IMR-90 (cell line): ENCODE measurements around the gene LAGE3. TPM values are rescaled to one million over a fixed set of nuclear protein-coding genes. Genes with fewer than 3 reads are reported as not detected.

Experiments
- ATAC-seq: fragments of 200-7000 bp; cut with Tn5 transposase; 2 replicates; pipeline ENCODE4 v1.9.1; 2020; ENCODE audit warnings: low read depth, mild to moderate bottlenecking, moderate library complexity
- BruUV-seq: library from RNA; stranded (reverse); fragments of 400-500 nt; replicated peaks from 2 replicates; lab custom pipeline; 2021; lab: Mats Ljungman, UMichigan
- CTCF ChIA-PET: fragments of 300-600 bp; formaldehyde crosslinking; extraction: SDS; loops from one replicate; lab custom pipeline; 2021; ENCODE audit warnings: antibody characterized with exemption; lab: Yijun Ruan, JAX
- POLR2A ChIA-PET: fragments of 300-600 bp; sonication (Branson Sonifier 250); formaldehyde crosslinking; loops from one replicate; lab custom pipeline; 2022; ENCODE audit warnings: antibody characterized with exemption; ENCODE audit not compliant: unreplicated experiment; lab: Charles Lee
- DNase-seq: peaks from one replicate; pipeline ENCODE4 v3.0.0; 2013
- H2AFZ ChIP-seq: replicated peaks from 2 replicates; pipeline ENCODE3; 2013; ENCODE audit warnings: low read length, mild to moderate bottlenecking; ENCODE audit not compliant: poor library complexity
- H2AK5ac ChIP-seq: 2 replicates; pipeline ENCODE4 v1.6.1; 2013; ENCODE audit warnings: low read depth, low read length, inconsistent platforms
- H2AK9ac ChIP-seq: replicated peaks from 2 replicates; pipeline ENCODE3; 2013; ENCODE audit warnings: mild to moderate bottlenecking, low read depth, low read length, moderate library complexity; ENCODE audit not compliant: poor library complexity
- H2BK120ac ChIP-seq: 2 replicates; pipeline ENCODE4 v1.6.1; 2013; ENCODE audit warnings: low read depth, low read length, inconsistent platforms
- H2BK15ac ChIP-seq: 3 replicates; pipeline ENCODE4 v1.6.1; 2013; ENCODE audit warnings: low read depth, low read length, inconsistent platforms
- H2BK20ac ChIP-seq: 2 replicates; pipeline ENCODE4 v1.6.1; 2013; ENCODE audit warnings: low read depth, mild to moderate bottlenecking, inconsistent platforms, low read length, moderate library complexity
- H2BK5ac ChIP-seq: 2 replicates; pipeline ENCODE4 v1.6.1; 2013; ENCODE audit warnings: mild to moderate bottlenecking, low read depth, low read length, inconsistent platforms; ENCODE audit not compliant: poor library complexity, severe bottlenecking
- H3K14ac ChIP-seq: replicated peaks from 2 replicates; pipeline ENCODE4 v1.6.1; 2013; ENCODE audit warnings: low read depth, low read length, inconsistent platforms
- H3K18ac ChIP-seq: 2 replicates; pipeline ENCODE4 v1.6.1; 2013; ENCODE audit warnings: low read depth, low read length, control low read depth
- H3K23ac ChIP-seq: 2 replicates; pipeline ENCODE4 v1.6.1; 2013; ENCODE audit warnings: low read depth, low read length, inconsistent platforms
- H3K27ac ChIP-seq: 2 replicates; pipeline ENCODE4 v1.5.1; 2013; ENCODE audit warnings: mild to moderate bottlenecking, control low read depth, low read length; ENCODE audit not compliant: insufficient read depth
- H3K27me3 ChIP-seq: 2 replicates; pipeline ENCODE4 v1.6.1; 2013; ENCODE audit warnings: low read length; ENCODE audit not compliant: control insufficient read depth, insufficient read depth
- H3K36me3 ChIP-seq: 2 replicates; pipeline ENCODE4 v1.6.1; 2013; ENCODE audit warnings: low read length, mixed read lengths; ENCODE audit not compliant: control insufficient read depth, insufficient read depth
- H3K4ac ChIP-seq: 2 replicates; pipeline ENCODE4 v1.6.1; 2013; ENCODE audit warnings: low read depth, low read length, inconsistent platforms
- H3K4me1 ChIP-seq: 2 replicates; pipeline ENCODE4 v1.6.1; 2013; ENCODE audit warnings: low read length, mixed read lengths; ENCODE audit not compliant: control insufficient read depth, insufficient read depth
- H3K4me2 ChIP-seq: 2 replicates; pipeline ENCODE4 v1.6.1; 2013; ENCODE audit warnings: low read depth, mild to moderate bottlenecking, control low read depth, low read length, moderate library complexity
- H3K4me3 ChIP-seq: 2 replicates; pipeline ENCODE4 v1.5.1; 2013; ENCODE audit warnings: low read depth, mild to moderate bottlenecking, control low read depth, low read length, moderate library complexity; ENCODE audit not compliant: insufficient read depth
- H3K56ac ChIP-seq: 2 replicates; pipeline ENCODE4 v1.6.1; 2013; ENCODE audit warnings: low read length, inconsistent platforms; ENCODE audit not compliant: insufficient read depth; ENCODE audit errors: extremely low read depth
- H3K79me1 ChIP-seq, 2 experiments: 2 replicates each; pipeline ENCODE4 v1.6.1; 2013; ENCODE audit warnings: low read length in 2 of 2, inconsistent platforms in 1 of 2, low read depth in 1 of 2
- H3K9ac ChIP-seq: 2 replicates; pipeline ENCODE4 v1.6.1; 2013; ENCODE audit warnings: low read depth, low read length, control low read depth
- H3K9me1 ChIP-seq: 2 replicates; pipeline ENCODE4 v1.6.1; 2013; ENCODE audit warnings: low read length, inconsistent platforms; ENCODE audit not compliant: insufficient read depth
- H3K9me3 ChIP-seq: 2 replicates; pipeline ENCODE4 v1.6.1; 2013; ENCODE audit warnings: low read length; ENCODE audit not compliant: control insufficient read depth, insufficient read depth
- H4K20me1 ChIP-seq: 2 replicates; pipeline ENCODE4 v1.6.1; 2013; ENCODE audit warnings: low read length, inconsistent platforms; ENCODE audit not compliant: insufficient read depth
- H4K5ac ChIP-seq: 2 replicates; pipeline ENCODE4 v1.6.1; 2013; ENCODE audit warnings: mild to moderate bottlenecking, low read depth, low read length, control low read depth
- H4K8ac ChIP-seq, 2 experiments: 2 replicates each; pipeline ENCODE4 v1.6.1; 2013; ENCODE audit warnings: low read depth in 2 of 2, low read length in 2 of 2, control low read depth in 1 of 2, inconsistent platforms in 1 of 2
- H4K91ac ChIP-seq: 2 replicates; pipeline ENCODE4 v1.6.1; 2013; ENCODE audit warnings: low read depth, low read length, inconsistent platforms; ENCODE audit not compliant: insufficient read depth
- CHD1 ChIP-seq: IDR thresholded peaks from 2 replicates; pipeline ENCODE4 v1.6.1; 2012; ENCODE audit warnings: low read depth, low read length, improper control_type of control experiment
- ELK1 ChIP-seq: fragments of 150-350 bp; IDR thresholded peaks from 2 replicates; pipeline ENCODE4 v1.6.1; 2016; ENCODE audit warnings: low read depth, mild to moderate bottlenecking, low read length, moderate library complexity, borderline replicate concordance
- MAFK ChIP-seq: IDR thresholded peaks from 2 replicates; pipeline ENCODE4 v1.6.1; 2012; ENCODE audit warnings: low read depth, low read length, improper control_type of control experiment
- NFE2L2 ChIP-seq: fragments of 150-350 bp; IDR thresholded peaks from 2 replicates; pipeline ENCODE4 v1.6.1; 2016; ENCODE audit warnings: low read depth, mild to moderate bottlenecking, low read length
- RAD21 ChIP-seq: IDR thresholded peaks from 2 replicates; pipeline ENCODE4 v1.6.1; 2012; ENCODE audit warnings: low read length, improper control_type of control experiment
- RCOR1 ChIP-seq: IDR thresholded peaks from 2 replicates; pipeline ENCODE4 v1.6.1; 2012; ENCODE audit warnings: mild to moderate bottlenecking, low read length, improper control_type of control experiment; ENCODE audit not compliant: insufficient replicate concordance
- WGBS, 2 experiments: methylation state at CpG; one replicate each; pipeline versions ENCODE4 v1.1.5 to v1.1.7; 2013; ENCODE audit warnings: missing lambda C conversion rate in 2 of 2; ENCODE audit not compliant: insufficient read length in 1 of 2; ENCODE audit errors: extremely low coverage in 2 of 2; 5-methylcytosine and 5-hydroxymethylcytosine counted together
- dilution Hi-C: fragments of 300-500 bp; cut with HindIII; formaldehyde crosslinking; loops from one replicate; pipeline ENCODE4 v1.14.3; 2018; ENCODE audit warnings: low sequenced_read_pairs; ENCODE audit not compliant: unreplicated experiment
- in situ Hi-C: fragments of 300-500 bp; cut with MboI; formaldehyde crosslinking; loops from 3 replicates; pipeline ENCODE4 v1.14.3; 2019; ENCODE audit warnings: low sequenced_read_pairs, inconsistent platforms, mixed read lengths
- intact Hi-C: fragments of 100-400 bp; cut with micrococcal nuclease; formaldehyde crosslinking; loops from 2 replicates; pipeline ENCODE4 v1.10.0; 2022
- polyA plus RNA-seq, 3 experiments: library from polyadenylated mRNA; depleted of rRNA; stranded (reverse); fragments of >200 nt; gene quantifications; 2 replicates each; pipeline ENCODE4 v1.2.3, GENCODE V29; 2012; ENCODE audit warnings: low replicate concordance in 1 of 3
- total RNA-seq: library from RNA; depleted of rRNA; stranded (reverse); fragments of >200 nt; gene quantifications from 2 replicates; pipeline ENCODE4 v1.2.3, GENCODE V29; 2012

LAGE3 gene
- total and polyA plus RNA-seq, 2 of the 4 experiments (the other 2 are of a cell fraction): 3.6 to 14.8 TPM

- Histone ChIP-seq H3K4me2 (no peak overlapping the region), H3K14ac (no peak overlapping the region), H3K9me3 (peaks cover 3% of the 10 kb centered on the region; the same call in 1 of the 2 replicates), H3K4me3 (no peak overlapping the region), H4K91ac (no peak overlapping the region), H3K23ac (no peak overlapping the region), H3K56ac (no peak overlapping the region), H4K20me1 (no peaks in the 10 kb centered on the region), H3K18ac (no peak overlapping the region), H3K27me3 (no peaks in the 10 kb centered on the region), H2BK15ac (no peak overlapping the region), H2BK20ac (no peak overlapping the region), H2AK5ac (no peak overlapping the region), H3K36me3 (peaks cover 10% of the 10 kb centered on the region; the same call in 1 of the 2 replicates), H2AFZ (no peak overlapping the region), H3K4ac (no peak overlapping the region), H3K9me1 (peaks cover 4% of the 10 kb centered on the region), H3K9ac (no peak overlapping the region), H2AK9ac (no peak overlapping the region), H3K4me1 (peaks cover 2% of the 10 kb centered on the region; the same call in 1 of the 2 replicates), H4K5ac (no peak overlapping the region), H3K79me1 (peaks cover 0 to 4% of the 10 kb centered on the region in 2 experiments; a peak in 2 of 4 replicates), H4K8ac (no peak overlapping the region), H2BK120ac (no peak overlapping the region), H2BK5ac (no peak overlapping the region), H3K27ac (no peak overlapping the region)
- no peak for ATAC-seq
- in situ Hi-C loops: no loop called here
- POLR2A ChIA-PET: no interaction called here
- dilution Hi-C loops: no loop called here
- CTCF ChIA-PET: no interaction called here
- no CpG with 5 or more reads among the region's 5 CpGs for WGBS, 2 experiments
- no peak for TF ChIP-seq MAFK
- TF ChIP-seq ELK1: no peak
- TF ChIP-seq NFE2L2: no peak
- TF ChIP-seq RCOR1: no peak
- no peak for TF ChIP-seq CHD1
- no peak for TF ChIP-seq RAD21
- no peak for DNase-seq
- BruUV-seq: no TSS peak
- intact Hi-C loops: no loop called here
These were observed 30.4 kb upstream of the LAGE3 start for GRCh38 chrX:154509455-154509854.
